Brain microvascular endothelial cell (primary cell): ENCODE measurements around the gene CYP26B1.

Source experiments
- DNase-seq: peaks from one replicate; pipeline ENCODE4 v3.0.0-alpha.2; 2020
- H3K27ac ChIP-seq: fragments of 250-450 bp; sonication (Bioruptor Pico); 2 replicates; pipeline ENCODE4 v1.5.1; 2020; ENCODE audit warnings: mild to moderate bottlenecking, moderate library complexity
- H3K27me3 ChIP-seq: fragments of 250-450 bp; sonication (Bioruptor Pico); replicated peaks from 2 replicates; pipeline ENCODE4 v1.5.1; 2020; ENCODE audit warnings: mild to moderate bottlenecking
- H3K36me3 ChIP-seq: fragments of 250-450 bp; sonication (Bioruptor Pico); replicated peaks from 2 replicates; pipeline ENCODE4 v1.5.1; 2020; ENCODE audit warnings: mild to moderate bottlenecking
- H3K4me3 ChIP-seq: 2 replicates; pipeline ENCODE4 v1.5.1; 2011; ENCODE audit warnings: low read depth, mild to moderate bottlenecking, control low read depth, low read length, moderate library complexity
- CTCF ChIP-seq: IDR thresholded peaks from 2 replicates; pipeline ENCODE4 v1.5.1; 2011; ENCODE audit warnings: low read depth, mild to moderate bottlenecking, moderate library complexity, low read length, control low read depth, inconsistent platforms; ENCODE audit errors: missing control alignments
- in situ Hi-C: cut with HindIII; loops from 2 replicates; pipeline ENCODE4 v1.10.0; 2017; ENCODE audit warnings: low sequenced_read_pairs, low pct_ligation_motif_present

Gene CYP26B1

GRCh38 chr2:72159211-72159993, 11.7 kb upstream of the CYP26B1 start:
- H3K36me3 ChIP-seq: no peaks in the 10 kb centered on the region
- H3K4me3 ChIP-seq: no peak overlapping the region
- no peak for TF ChIP-seq CTCF
- no peak overlapping the region for H3K27ac ChIP-seq
- no peak for DNase-seq
- in situ Hi-C loops: no loop called here
- peaks cover 2% of the 10 kb centered on the region for H3K27me3 ChIP-seq

- no peak for TF ChIP-seq CTCF
- no peak overlapping the region for H3K4me3 ChIP-seq
- peaks cover 3% of the 10 kb centered on the region for H3K27me3 ChIP-seq
- no peaks in the 10 kb centered on the region for H3K36me3 ChIP-seq
- in situ Hi-C loops: no loop called here
- DNase-seq: no peak
- no peak overlapping the region for H3K27ac ChIP-seq
Measured at GRCh38 chr2:72157871-72158771, 10.5 kb upstream of the CYP26B1 start.

GRCh38 chr2:72156872-72157271, 9.2 kb upstream of the CYP26B1 start:
- no peaks in the 10 kb centered on the region for H3K36me3 ChIP-seq
- H3K27me3 ChIP-seq: peaks cover 3% of the 10 kb centered on the region

GRCh38 chr2:72155737-72156136, 8.1 kb upstream of the CYP26B1 start:
- Histone ChIP-seq H3K27ac (no peak overlapping the region), H3K4me3 (no peak overlapping the region), H3K27me3 (peaks cover 3% of the 10 kb centered on the region), H3K36me3 (no peaks in the 10 kb centered on the region)
- TF ChIP-seq CTCF: no peak
- DNase-seq: no peak
- in situ Hi-C loops: no loop called here

More at GRCh38 chr2:72156872-72157271, 9.2 kb upstream of the CYP26B1 start:
- Histone ChIP-seq H3K27ac (no peak overlapping the region), H3K4me3 (no peak overlapping the region)
- in situ Hi-C loops: no loop called here
- TF ChIP-seq CTCF: no peak
- DNase-seq: no peak

- no peak for DNase-seq
- H3K4me3 ChIP-seq: no peak overlapping the region
- in situ Hi-C loops: no loop called here
- no peaks in the 10 kb centered on the region for H3K36me3 ChIP-seq
- H3K27me3 ChIP-seq: peaks cover 3% of the 10 kb centered on the region
- no peak for TF ChIP-seq CTCF
- H3K27ac ChIP-seq: no peak overlapping the region
Measured at GRCh38 chr2:72155151-72155550, 7.5 kb upstream of the CYP26B1 start.
